IMR-90 (cell line): Measurements from ENCODE around the gene KCNQ2. TPM values are rescaled to one million over a fixed set of nuclear protein-coding genes. Genes with fewer than 3 reads are reported as not detected.

Source experiments
- ATAC-seq: fragments of 200-7000 bp; cut with Tn5 transposase; 2 replicates; pipeline ENCODE4 v1.9.1; 2020; ENCODE audit warnings: low read depth, mild to moderate bottlenecking, moderate library complexity
- BruUV-seq: library from RNA; stranded (reverse); fragments of 400-500 nt; replicated peaks from 2 replicates; lab custom pipeline; 2021; lab: Mats Ljungman, UMichigan
- CTCF ChIA-PET: fragments of 300-600 bp; formaldehyde crosslinking; extraction: SDS; loops from one replicate; lab custom pipeline; 2021; ENCODE audit warnings: antibody characterized with exemption; lab: Yijun Ruan, JAX
- POLR2A ChIA-PET: fragments of 300-600 bp; sonication (Branson Sonifier 250); formaldehyde crosslinking; loops from one replicate; lab custom pipeline; 2022; ENCODE audit warnings: antibody characterized with exemption; ENCODE audit not compliant: unreplicated experiment; lab: Charles Lee
- DNase-seq: peaks from one replicate; pipeline ENCODE4 v3.0.0; 2013
- H2AFZ ChIP-seq: replicated peaks from 2 replicates; pipeline ENCODE3; 2013; ENCODE audit warnings: low read length, mild to moderate bottlenecking; ENCODE audit not compliant: poor library complexity
- H2AK5ac ChIP-seq: 2 replicates; pipeline ENCODE4 v1.6.1; 2013; ENCODE audit warnings: low read depth, low read length, inconsistent platforms
- H2AK9ac ChIP-seq: replicated peaks from 2 replicates; pipeline ENCODE3; 2013; ENCODE audit warnings: mild to moderate bottlenecking, low read depth, low read length, moderate library complexity; ENCODE audit not compliant: poor library complexity
- H2BK120ac ChIP-seq: 2 replicates; pipeline ENCODE4 v1.6.1; 2013; ENCODE audit warnings: low read depth, low read length, inconsistent platforms
- H2BK15ac ChIP-seq: 3 replicates; pipeline ENCODE4 v1.6.1; 2013; ENCODE audit warnings: low read depth, low read length, inconsistent platforms
- H2BK20ac ChIP-seq: 2 replicates; pipeline ENCODE4 v1.6.1; 2013; ENCODE audit warnings: low read depth, mild to moderate bottlenecking, inconsistent platforms, low read length, moderate library complexity
- H2BK5ac ChIP-seq: 2 replicates; pipeline ENCODE4 v1.6.1; 2013; ENCODE audit warnings: mild to moderate bottlenecking, low read depth, low read length, inconsistent platforms; ENCODE audit not compliant: poor library complexity, severe bottlenecking
- H3K14ac ChIP-seq: replicated peaks from 2 replicates; pipeline ENCODE4 v1.6.1; 2013; ENCODE audit warnings: low read depth, low read length, inconsistent platforms
- H3K18ac ChIP-seq: 2 replicates; pipeline ENCODE4 v1.6.1; 2013; ENCODE audit warnings: low read depth, low read length, control low read depth
- H3K23ac ChIP-seq: 2 replicates; pipeline ENCODE4 v1.6.1; 2013; ENCODE audit warnings: low read depth, low read length, inconsistent platforms
- H3K27ac ChIP-seq: 2 replicates; pipeline ENCODE4 v1.5.1; 2013; ENCODE audit warnings: mild to moderate bottlenecking, control low read depth, low read length; ENCODE audit not compliant: insufficient read depth
- H3K27me3 ChIP-seq: 2 replicates; pipeline ENCODE4 v1.6.1; 2013; ENCODE audit warnings: low read length; ENCODE audit not compliant: control insufficient read depth, insufficient read depth
- H3K36me3 ChIP-seq: 2 replicates; pipeline ENCODE4 v1.6.1; 2013; ENCODE audit warnings: low read length, mixed read lengths; ENCODE audit not compliant: control insufficient read depth, insufficient read depth
- H3K4ac ChIP-seq: 2 replicates; pipeline ENCODE4 v1.6.1; 2013; ENCODE audit warnings: low read depth, low read length, inconsistent platforms
- H3K4me1 ChIP-seq: 2 replicates; pipeline ENCODE4 v1.6.1; 2013; ENCODE audit warnings: low read length, mixed read lengths; ENCODE audit not compliant: control insufficient read depth, insufficient read depth
- H3K4me2 ChIP-seq: 2 replicates; pipeline ENCODE4 v1.6.1; 2013; ENCODE audit warnings: low read depth, mild to moderate bottlenecking, control low read depth, low read length, moderate library complexity
- H3K4me3 ChIP-seq: 2 replicates; pipeline ENCODE4 v1.5.1; 2013; ENCODE audit warnings: low read depth, mild to moderate bottlenecking, control low read depth, low read length, moderate library complexity; ENCODE audit not compliant: insufficient read depth
- H3K56ac ChIP-seq: 2 replicates; pipeline ENCODE4 v1.6.1; 2013; ENCODE audit warnings: low read length, inconsistent platforms; ENCODE audit not compliant: insufficient read depth; ENCODE audit errors: extremely low read depth
- H3K79me1 ChIP-seq, 2 experiments: 2 replicates each; pipeline ENCODE4 v1.6.1; 2013; ENCODE audit warnings: low read length in 2 of 2, inconsistent platforms in 1 of 2, low read depth in 1 of 2
- H3K9ac ChIP-seq: 2 replicates; pipeline ENCODE4 v1.6.1; 2013; ENCODE audit warnings: low read depth, low read length, control low read depth
- H3K9me1 ChIP-seq: 2 replicates; pipeline ENCODE4 v1.6.1; 2013; ENCODE audit warnings: low read length, inconsistent platforms; ENCODE audit not compliant: insufficient read depth
- H3K9me3 ChIP-seq: 2 replicates; pipeline ENCODE4 v1.6.1; 2013; ENCODE audit warnings: low read length; ENCODE audit not compliant: control insufficient read depth, insufficient read depth
- H4K20me1 ChIP-seq: 2 replicates; pipeline ENCODE4 v1.6.1; 2013; ENCODE audit warnings: low read length, inconsistent platforms; ENCODE audit not compliant: insufficient read depth
- H4K5ac ChIP-seq: 2 replicates; pipeline ENCODE4 v1.6.1; 2013; ENCODE audit warnings: mild to moderate bottlenecking, low read depth, low read length, control low read depth
- H4K8ac ChIP-seq, 2 experiments: 2 replicates each; pipeline ENCODE4 v1.6.1; 2013; ENCODE audit warnings: low read depth in 2 of 2, low read length in 2 of 2, control low read depth in 1 of 2, inconsistent platforms in 1 of 2
- H4K91ac ChIP-seq: 2 replicates; pipeline ENCODE4 v1.6.1; 2013; ENCODE audit warnings: low read depth, low read length, inconsistent platforms; ENCODE audit not compliant: insufficient read depth
- BHLHE40 ChIP-seq: fragments of 150-350 bp; IDR thresholded peaks from 2 replicates; pipeline ENCODE4 v1.6.1; 2016; ENCODE audit warnings: mild to moderate bottlenecking, low read depth, low read length
- CEBPB ChIP-seq: IDR thresholded peaks from 2 replicates; pipeline ENCODE4 v1.6.1; 2012; ENCODE audit warnings: low read depth, low read length, improper control_type of control experiment
- CHD1 ChIP-seq: IDR thresholded peaks from 2 replicates; pipeline ENCODE4 v1.6.1; 2012; ENCODE audit warnings: low read depth, low read length, improper control_type of control experiment
- ELK1 ChIP-seq: fragments of 150-350 bp; IDR thresholded peaks from 2 replicates; pipeline ENCODE4 v1.6.1; 2016; ENCODE audit warnings: low read depth, mild to moderate bottlenecking, low read length, moderate library complexity, borderline replicate concordance
- FOS ChIP-seq: fragments of 150-350 bp; IDR thresholded peaks from 2 replicates; pipeline ENCODE4 v1.6.1; 2016; ENCODE audit warnings: low read depth, low read length
- MAFK ChIP-seq: IDR thresholded peaks from 2 replicates; pipeline ENCODE4 v1.6.1; 2012; ENCODE audit warnings: low read depth, low read length, improper control_type of control experiment
- MAZ ChIP-seq: IDR thresholded peaks from 2 replicates; pipeline ENCODE4 v1.6.1; 2012; ENCODE audit warnings: low read depth, mild to moderate bottlenecking, low read length, improper control_type of control experiment, moderate library complexity, borderline replicate concordance
- NFE2L2 ChIP-seq: fragments of 150-350 bp; IDR thresholded peaks from 2 replicates; pipeline ENCODE4 v1.6.1; 2016; ENCODE audit warnings: low read depth, mild to moderate bottlenecking, low read length
- POLR2A ChIP-seq: IDR thresholded peaks from 2 replicates; pipeline ENCODE4 v1.6.1; 2012; ENCODE audit warnings: mild to moderate bottlenecking, low read depth, low read length
- RAD21 ChIP-seq: IDR thresholded peaks from 2 replicates; pipeline ENCODE4 v1.6.1; 2012; ENCODE audit warnings: low read length, improper control_type of control experiment
- RCOR1 ChIP-seq: IDR thresholded peaks from 2 replicates; pipeline ENCODE4 v1.6.1; 2012; ENCODE audit warnings: mild to moderate bottlenecking, low read length, improper control_type of control experiment; ENCODE audit not compliant: insufficient replicate concordance
- RFX5 ChIP-seq: IDR thresholded peaks from 2 replicates; pipeline ENCODE4 v1.8.0; 2012; ENCODE audit warnings: low read depth, mild to moderate bottlenecking, low read length, moderate library complexity
- SMC3 ChIP-seq: fragments of 150-350 bp; IDR thresholded peaks from 2 replicates; pipeline ENCODE4 v1.6.1; 2016; ENCODE audit warnings: low read depth, mild to moderate bottlenecking, antibody characterized with exemption, low read length, moderate library complexity
- USF2 ChIP-seq: fragments of 150-350 bp; IDR thresholded peaks from 2 replicates; pipeline ENCODE4 v1.6.1; 2017; ENCODE audit warnings: mild to moderate bottlenecking, antibody characterized with exemption, low read length, low read depth
- WGBS, 2 experiments: methylation state at CpG; one replicate each; pipeline versions ENCODE4 v1.1.5 to v1.1.7; 2013; ENCODE audit warnings: missing lambda C conversion rate in 2 of 2; ENCODE audit not compliant: insufficient read length in 1 of 2; ENCODE audit errors: extremely low coverage in 2 of 2; 5-methylcytosine and 5-hydroxymethylcytosine counted together
- dilution Hi-C: fragments of 300-500 bp; cut with HindIII; formaldehyde crosslinking; loops from one replicate; pipeline ENCODE4 v1.14.3; 2018; ENCODE audit warnings: low sequenced_read_pairs; ENCODE audit not compliant: unreplicated experiment
- in situ Hi-C: fragments of 300-500 bp; cut with MboI; formaldehyde crosslinking; loops from 3 replicates; pipeline ENCODE4 v1.14.3; 2019; ENCODE audit warnings: low sequenced_read_pairs, inconsistent platforms, mixed read lengths
- intact Hi-C: fragments of 100-400 bp; cut with micrococcal nuclease; formaldehyde crosslinking; loops from 2 replicates; pipeline ENCODE4 v1.10.0; 2022
- polyA plus RNA-seq, 3 experiments: library from polyadenylated mRNA; depleted of rRNA; stranded (reverse); fragments of >200 nt; gene quantifications; 2 replicates each; pipeline ENCODE4 v1.2.3, GENCODE V29; 2012; ENCODE audit warnings: low replicate concordance in 1 of 3
- total RNA-seq: library from RNA; depleted of rRNA; stranded (reverse); fragments of >200 nt; gene quantifications from 2 replicates; pipeline ENCODE4 v1.2.3, GENCODE V29; 2012
- TF ChIP-seq, protein P1 (sequence below): conservative IDR thresholded peaks from 2 replicates; pipeline ENCODE4 v1.5.1; 2012; ENCODE audit warnings: mild to moderate bottlenecking, low read depth, low read length, improper control_type of control experiment

KCNQ2 gene
- total and polyA plus RNA-seq, 2 of the 4 experiments (the other 2 are of a cell fraction), result 0.02 TPM; not detected in 1

DNA sequence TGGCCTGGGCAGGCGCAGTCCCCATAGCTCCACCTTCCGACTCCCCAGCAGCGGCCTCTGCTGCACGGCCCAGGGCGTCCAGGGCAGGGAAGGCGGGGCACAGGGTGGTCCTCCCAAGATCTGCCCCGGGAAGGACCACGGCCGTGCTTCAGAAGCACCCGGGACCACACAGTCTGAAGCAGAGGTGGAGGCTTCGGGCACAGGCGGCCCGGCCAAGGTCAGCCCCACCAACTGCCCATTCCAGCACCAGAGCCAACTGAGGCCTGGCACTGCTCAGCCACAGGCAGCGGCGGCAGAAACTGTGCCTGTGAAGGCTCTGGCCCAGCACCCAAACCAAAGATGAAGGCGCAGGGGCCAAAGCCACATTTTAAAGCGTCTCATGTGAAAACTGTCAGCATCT, 20.6 kb downstream of the KCNQ2 start:
- no peak overlapping the region for H3K18ac ChIP-seq
- no peak overlapping the region for H3K14ac ChIP-seq
- ChIA-PET CTCF (no interaction called here), POLR2A (no interaction called here)
- no peaks in the 10 kb centered on the region for H3K9me1 ChIP-seq
- no peak overlapping the region for H4K5ac ChIP-seq
- no peaks in the 10 kb centered on the region for H3K79me1 ChIP-seq
- H3K9me3 ChIP-seq, result no peaks in the 10 kb centered on the region
- H2AK5ac ChIP-seq, result no peak overlapping the region
- no peak overlapping the region for H3K9ac ChIP-seq
- DNase-seq (no peak), ATAC-seq (no peak)
- no peaks in the 10 kb centered on the region for H3K36me3 ChIP-seq
- no peak overlapping the region for H3K23ac ChIP-seq
- in situ Hi-C loops (no loop called here), dilution Hi-C loops (no loop called here), intact Hi-C loops (no loop called here)
- no peak overlapping the region for H2AFZ ChIP-seq
- H2BK15ac ChIP-seq, result no peak overlapping the region
- H3K4ac ChIP-seq, result no peak overlapping the region
- H4K20me1 ChIP-seq, result no peaks in the 10 kb centered on the region
- no peak overlapping the region for H4K91ac ChIP-seq
- H2BK120ac ChIP-seq, result no peak overlapping the region
- no peak overlapping the region for H3K56ac ChIP-seq
- H2AK9ac ChIP-seq, result no peak overlapping the region
- no peak overlapping the region for H3K4me2 ChIP-seq
- no TSS peak for BruUV-seq
- no peaks in the 10 kb centered on the region for H3K4me1 ChIP-seq
- 78% methylated on average over 7 of the region's 17 CpGs; no CpG with 5 or more reads in 1 of the 2 experiments for WGBS, 2 experiments
- H4K8ac ChIP-seq, result no peak overlapping the region
- no peak overlapping the region for H2BK20ac ChIP-seq
- no peak overlapping the region for H3K27ac ChIP-seq
- peaks cover 40% of the 10 kb centered on the region; the same call in 1 of the 2 replicates for H3K27me3 ChIP-seq
- no peak overlapping the region for H2BK5ac ChIP-seq
- no peak overlapping the region for H3K4me3 ChIP-seq
- TF ChIP-seq RCOR1, result no peak
- no peak for TF ChIP-seq RAD21
- no peak for TF ChIP-seq MAFK
- no peak for TF ChIP-seq FOS
- no peak for TF ChIP-seq POLR2A
- no peak for TF ChIP-seq ELK1
- TF ChIP-seq MAZ, result no peak
- TF ChIP-seq USF2, result no peak
- no peak for TF ChIP-seq CEBPB
- no peak for TF ChIP-seq SMC3
- TF ChIP-seq, protein P1, sequence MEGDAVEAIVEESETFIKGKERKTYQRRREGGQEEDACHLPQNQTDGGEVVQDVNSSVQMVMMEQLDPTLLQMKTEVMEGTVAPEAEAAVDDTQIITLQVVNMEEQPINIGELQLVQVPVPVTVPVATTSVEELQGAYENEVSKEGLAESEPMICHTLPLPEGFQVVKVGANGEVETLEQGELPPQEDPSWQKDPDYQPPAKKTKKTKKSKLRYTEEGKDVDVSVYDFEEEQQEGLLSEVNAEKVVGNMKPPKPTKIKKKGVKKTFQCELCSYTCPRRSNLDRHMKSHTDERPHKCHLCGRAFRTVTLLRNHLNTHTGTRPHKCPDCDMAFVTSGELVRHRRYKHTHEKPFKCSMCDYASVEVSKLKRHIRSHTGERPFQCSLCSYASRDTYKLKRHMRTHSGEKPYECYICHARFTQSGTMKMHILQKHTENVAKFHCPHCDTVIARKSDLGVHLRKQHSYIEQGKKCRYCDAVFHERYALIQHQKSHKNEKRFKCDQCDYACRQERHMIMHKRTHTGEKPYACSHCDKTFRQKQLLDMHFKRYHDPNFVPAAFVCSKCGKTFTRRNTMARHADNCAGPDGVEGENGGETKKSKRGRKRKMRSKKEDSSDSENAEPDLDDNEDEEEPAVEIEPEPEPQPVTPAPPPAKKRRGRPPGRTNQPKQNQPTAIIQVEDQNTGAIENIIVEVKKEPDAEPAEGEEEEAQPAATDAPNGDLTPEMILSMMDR, result no peak
- no peak for TF ChIP-seq RFX5
- TF ChIP-seq NFE2L2, result no peak
- TF ChIP-seq CHD1, result no peak
- no peak for TF ChIP-seq BHLHE40
